RWPE2 (cell line): ENCODE measurements around the gene OR10G7.

ENCODE experiments used
- ATAC-seq: fragments of 200-7000 bp; cut with Tn5 transposase; 3 replicates; pipeline ENCODE4 v1.9.1; 2021; ENCODE audit warnings: low read depth
- DNase-seq: peaks from one replicate; pipeline ENCODE4 v3.0.0-alpha.2; 2020; ENCODE audit warnings: low spot score
- H3K27ac ChIP-seq: fragments of 450-650 bp; 2 replicates; pipeline ENCODE4 v1.5.1; 2017; ENCODE audit warnings: mild to moderate bottlenecking; ENCODE audit not compliant: poor library complexity, severe bottlenecking
- H3K27me3 ChIP-seq: fragments of 250-450 bp; sonication (Bioruptor Pico); 2 replicates; pipeline ENCODE4 v1.5.1; 2021; ENCODE audit warnings: mild to moderate bottlenecking, moderate library complexity; ENCODE audit not compliant: insufficient read depth, poor library complexity, severe bottlenecking
- H3K36me3 ChIP-seq: fragments of 250-450 bp; sonication (Bioruptor Pico); 2 replicates; pipeline ENCODE4 v1.5.1; 2020; ENCODE audit warnings: low read depth, mild to moderate bottlenecking, moderate library complexity
- H3K4me1 ChIP-seq: fragments of 250-450 bp; sonication (Bioruptor Pico); 2 replicates; pipeline ENCODE4 v1.5.1; 2021; ENCODE audit warnings: mild to moderate bottlenecking, moderate library complexity; ENCODE audit not compliant: insufficient read depth, poor library complexity, severe bottlenecking
- H3K4me3 ChIP-seq: fragments of 250-450 bp; sonication (Bioruptor Pico); 2 replicates; pipeline ENCODE4 v1.5.1; 2021; ENCODE audit warnings: mild to moderate bottlenecking, moderate library complexity; ENCODE audit not compliant: severe bottlenecking
- H3K9me3 ChIP-seq: fragments of 250-450 bp; sonication (Bioruptor Pico); 2 replicates; pipeline ENCODE4 v1.5.1; 2021; ENCODE audit warnings: mild to moderate bottlenecking, moderate library complexity; ENCODE audit not compliant: severe bottlenecking
- TF ChIP-seq, protein P1 (sequence below): fragments of 450-650 bp; IDR thresholded peaks from one replicate; pipeline ENCODE4 v1.5.1; 2017; ENCODE audit warnings: mild to moderate bottlenecking, moderate library complexity; ENCODE audit not compliant: poor library complexity, severe bottlenecking

Gene OR10G7, protein sequence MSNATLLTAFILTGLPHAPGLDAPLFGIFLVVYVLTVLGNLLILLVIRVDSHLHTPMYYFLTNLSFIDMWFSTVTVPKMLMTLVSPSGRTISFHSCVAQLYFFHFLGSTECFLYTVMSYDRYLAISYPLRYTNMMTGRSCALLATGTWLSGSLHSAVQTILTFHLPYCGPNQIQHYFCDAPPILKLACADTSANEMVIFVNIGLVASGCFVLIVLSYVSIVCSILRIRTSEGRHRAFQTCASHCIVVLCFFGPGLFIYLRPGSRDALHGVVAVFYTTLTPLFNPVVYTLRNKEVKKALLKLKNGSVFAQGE

DNA sequence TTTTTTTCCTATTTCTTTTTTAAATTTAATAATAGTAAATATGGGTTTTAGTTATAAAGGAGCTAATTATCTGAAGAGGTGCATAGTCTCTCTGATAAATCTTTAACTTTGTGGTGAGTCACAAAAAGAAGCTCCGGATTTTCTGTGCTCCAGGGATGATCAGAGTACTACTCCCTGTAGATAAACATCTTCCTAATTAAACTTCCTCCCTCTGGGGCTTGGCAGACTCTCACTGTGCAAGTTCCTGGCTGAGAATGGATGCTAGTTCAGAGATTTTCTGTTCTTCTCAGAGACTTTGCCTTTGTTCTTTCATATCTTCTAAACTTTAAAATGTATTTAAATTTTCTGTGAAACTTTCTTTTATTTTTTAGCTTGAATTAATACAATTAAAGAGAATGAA lies at the start of gene OR10G7:
OR10G7 (minus strand) TSS at position 72 of the 400 bp plus-strand sequence. CDS start 2,324 bp downstream, outside the sequence.
- no peak within 1 kb of the TSS for H3K27ac ChIP-seq
- no peak for ATAC-seq
- H3K4me3 ChIP-seq = no peak within 1 kb of the TSS
- no peaks in the 10 kb centered on the region for H3K4me1 ChIP-seq
- DNase-seq = no peak
- H3K36me3 ChIP-seq = no peaks in the 10 kb centered on the region
- H3K9me3 ChIP-seq = no peaks in the 10 kb centered on the region
- H3K27me3 ChIP-seq = no peaks in the 10 kb centered on the region
- TF ChIP-seq, protein P1, sequence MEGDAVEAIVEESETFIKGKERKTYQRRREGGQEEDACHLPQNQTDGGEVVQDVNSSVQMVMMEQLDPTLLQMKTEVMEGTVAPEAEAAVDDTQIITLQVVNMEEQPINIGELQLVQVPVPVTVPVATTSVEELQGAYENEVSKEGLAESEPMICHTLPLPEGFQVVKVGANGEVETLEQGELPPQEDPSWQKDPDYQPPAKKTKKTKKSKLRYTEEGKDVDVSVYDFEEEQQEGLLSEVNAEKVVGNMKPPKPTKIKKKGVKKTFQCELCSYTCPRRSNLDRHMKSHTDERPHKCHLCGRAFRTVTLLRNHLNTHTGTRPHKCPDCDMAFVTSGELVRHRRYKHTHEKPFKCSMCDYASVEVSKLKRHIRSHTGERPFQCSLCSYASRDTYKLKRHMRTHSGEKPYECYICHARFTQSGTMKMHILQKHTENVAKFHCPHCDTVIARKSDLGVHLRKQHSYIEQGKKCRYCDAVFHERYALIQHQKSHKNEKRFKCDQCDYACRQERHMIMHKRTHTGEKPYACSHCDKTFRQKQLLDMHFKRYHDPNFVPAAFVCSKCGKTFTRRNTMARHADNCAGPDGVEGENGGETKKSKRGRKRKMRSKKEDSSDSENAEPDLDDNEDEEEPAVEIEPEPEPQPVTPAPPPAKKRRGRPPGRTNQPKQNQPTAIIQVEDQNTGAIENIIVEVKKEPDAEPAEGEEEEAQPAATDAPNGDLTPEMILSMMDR = no peak

DNA sequence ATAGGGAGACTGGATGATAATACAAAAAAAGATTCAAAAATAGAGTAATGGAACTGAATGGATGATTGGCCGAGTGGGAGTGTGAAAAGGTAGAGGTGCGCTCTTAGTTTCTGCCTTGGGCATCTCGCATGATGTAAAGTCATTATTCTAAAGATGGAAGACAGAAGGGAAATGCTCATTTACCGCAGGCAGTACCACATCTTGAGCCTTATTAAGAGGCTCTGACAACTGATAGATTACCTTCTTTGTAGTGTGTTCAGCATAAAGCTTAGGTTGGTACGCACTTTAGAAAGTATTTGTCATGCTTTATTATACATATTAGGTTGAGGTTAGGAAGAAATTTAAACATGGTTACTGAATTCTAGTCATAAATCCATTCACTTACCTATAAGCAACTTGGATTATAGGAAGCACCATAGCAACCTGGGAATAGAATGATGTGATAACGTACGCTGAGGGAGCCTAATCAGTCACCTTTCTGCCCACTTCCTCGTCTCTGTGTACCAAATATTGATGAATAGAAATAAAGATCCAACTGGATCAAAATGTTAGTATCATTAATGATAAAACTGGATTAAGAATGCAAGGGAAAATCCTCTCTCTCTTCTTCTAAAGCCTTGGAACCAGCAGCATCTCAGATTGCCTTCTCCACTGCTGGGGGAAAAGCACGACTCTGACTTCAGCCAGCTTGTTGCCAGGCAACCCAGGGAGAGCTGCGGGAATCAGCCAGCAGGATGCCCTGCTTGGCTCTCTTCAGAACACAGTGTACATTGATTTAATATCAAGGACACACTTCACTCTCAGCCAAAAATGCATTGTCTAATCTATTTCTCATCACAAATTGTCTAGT lies 45.1 kb upstream of the OR10G7 start:
- no peak overlapping the region for H3K4me3 ChIP-seq
- no peak for ATAC-seq

DNA sequence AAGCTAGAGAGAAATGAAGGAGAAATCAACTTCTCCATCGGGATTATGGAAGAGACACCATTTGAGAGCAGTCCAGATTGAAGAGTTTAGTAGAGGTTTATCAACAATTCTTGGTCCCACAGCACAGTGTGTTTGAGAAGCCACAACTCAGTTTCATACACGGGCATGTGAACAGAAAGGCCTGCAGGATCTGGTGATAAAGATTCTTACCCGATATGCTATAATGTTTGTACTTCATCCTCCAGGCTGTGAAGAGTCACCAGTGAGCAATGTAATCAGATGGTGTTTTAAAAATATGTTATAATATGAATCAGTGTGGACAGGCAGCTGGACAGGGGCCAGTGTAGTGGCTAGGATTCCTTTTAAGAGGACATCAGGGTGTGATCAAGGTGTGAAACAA lies 44.5 kb upstream of the OR10G7 start:
- TF ChIP-seq, protein P1 = no peak
- no peaks in the 10 kb centered on the region for H3K36me3 ChIP-seq
- no peak overlapping the region for H3K27ac ChIP-seq
- peak; percentile 79 for ATAC-seq
- H3K4me3 ChIP-seq = no peak overlapping the region
- no peaks in the 10 kb centered on the region for H3K27me3 ChIP-seq
- DNase-seq = no peak
- no peaks in the 10 kb centered on the region for H3K9me3 ChIP-seq
- H3K4me1 ChIP-seq = peaks cover 19% of the 10 kb centered on the region

More for the DNA sequence above, 45.1 kb upstream of the OR10G7 start:
- TF ChIP-seq, protein P1 = no peak
- no peaks in the 10 kb centered on the region for H3K27me3 ChIP-seq
- H3K27ac ChIP-seq = no peak overlapping the region
- peaks cover 14% of the 10 kb centered on the region for H3K4me1 ChIP-seq
- no peaks in the 10 kb centered on the region for H3K36me3 ChIP-seq
- no peaks in the 10 kb centered on the region for H3K9me3 ChIP-seq
- DNase-seq = no peak

DNA sequence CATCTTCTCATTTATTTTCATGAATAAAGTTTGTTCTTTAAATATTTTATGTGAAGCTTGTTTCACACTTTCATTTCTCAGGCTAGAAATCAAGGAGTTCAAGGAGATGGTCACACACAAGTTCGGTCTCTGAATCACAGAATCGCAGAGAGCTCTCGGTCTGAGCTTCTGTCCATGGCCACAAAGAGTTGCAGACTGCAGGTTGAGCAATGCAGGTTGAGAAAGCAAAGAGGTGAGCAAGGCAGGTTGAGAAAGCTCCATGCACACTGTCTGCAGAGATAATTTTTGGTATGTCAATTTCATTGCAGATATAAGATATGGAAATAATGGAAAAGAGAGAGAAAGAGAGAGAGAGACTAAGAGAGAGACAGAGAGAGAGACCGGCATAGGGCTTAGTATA lies 41.2 kb upstream of the OR10G7 start:
- no peak overlapping the region for H3K4me3 ChIP-seq
- no peak overlapping the region for H3K27ac ChIP-seq
- TF ChIP-seq, protein P1 = no peak
- DNase-seq = no peak
- no peaks in the 10 kb centered on the region for H3K36me3 ChIP-seq
- peaks cover 29% of the 10 kb centered on the region for H3K4me1 ChIP-seq
- ATAC-seq = no peak
- no peaks in the 10 kb centered on the region for H3K27me3 ChIP-seq
- H3K9me3 ChIP-seq = no peaks in the 10 kb centered on the region
